PC-3 (cell line): Measurements from ENCODE around the gene EPPIN. TPM values are rescaled to one million over a fixed set of nuclear protein-coding genes. Genes with fewer than 3 reads are reported as not detected.

Experiments used
- ATAC-seq: fragments of 200-7000 bp; cut with Tn5 transposase; 2 replicates; pipeline ENCODE4 v1.9.1; 2020; ENCODE audit warnings: mild to moderate bottlenecking, moderate library complexity
- BruUV-seq: library from RNA; stranded (reverse); fragments of 400-500 nt; replicated peaks from 2 replicates; lab custom pipeline; 2021; lab: Mats Ljungman, UMichigan
- CTCF ChIA-PET: fragments of 300-600 bp; sonication (Branson Sonifier 250); formaldehyde crosslinking; loops from one replicate; lab custom pipeline; 2022; ENCODE audit warnings: antibody characterized with exemption; lab: Charles Lee
- POLR2A ChIA-PET: fragments of 300-600 bp; sonication (Branson Sonifier 250); formaldehyde crosslinking; loops from one replicate; lab custom pipeline; 2022; ENCODE audit warnings: antibody characterized with exemption; ENCODE audit not compliant: unreplicated experiment; lab: Charles Lee
- DNase-seq: peaks from one replicate; pipeline ENCODE4 v3.0.0-alpha.2; 2015
- H2AFZ ChIP-seq: fragments of 300-600 bp; sonication (generic); 2 replicates; pipeline ENCODE4 v1.6.0; 2016; ENCODE audit warnings: antibody characterized with exemption, low read length
- H3F3A ChIP-seq: fragments of 300-600 bp; sonication (generic); one replicate; pipeline ENCODE4 v1.6.0; 2017; ENCODE audit warnings: antibody characterized with exemption, low read length, control low read depth, mild to moderate bottlenecking; ENCODE audit not compliant: unreplicated experiment
- H3K27ac ChIP-seq: fragments of 300-600 bp; sonication (generic); 2 replicates; pipeline ENCODE4 v1.5.1; 2016; ENCODE audit warnings: mild to moderate bottlenecking, low read length
- H3K27me3 ChIP-seq: fragments of 300-600 bp; sonication (generic); 2 replicates; pipeline ENCODE4 v1.6.1; 2016; ENCODE audit warnings: low read length, mixed read lengths
- H3K36me3 ChIP-seq: fragments of 300-600 bp; sonication (generic); 2 replicates; pipeline ENCODE4 v1.6.1; 2016; ENCODE audit warnings: low read depth, mixed run types, low read length, mixed read lengths
- H3K4me1 ChIP-seq: fragments of 300-600 bp; sonication (generic); 2 replicates; pipeline ENCODE4 v1.5.1; 2016; ENCODE audit warnings: low read length; ENCODE audit not compliant: insufficient read depth
- H3K4me2 ChIP-seq: fragments of 300-600 bp; sonication (generic); 2 replicates; pipeline ENCODE4 v1.6.0; 2016; ENCODE audit warnings: low read length
- H3K4me3 ChIP-seq: fragments of 300-600 bp; sonication (generic); 2 replicates; pipeline ENCODE4 v1.5.1; 2016; ENCODE audit warnings: mild to moderate bottlenecking, low read length, mixed read lengths
- H3K79me2 ChIP-seq: fragments of 300-600 bp; sonication (generic); 2 replicates; pipeline ENCODE4 v1.6.1; 2017; ENCODE audit warnings: low read length, mixed read lengths
- H3K9ac ChIP-seq: fragments of 300-600 bp; sonication (generic); 2 replicates; pipeline ENCODE4 v1.6.0; 2016; ENCODE audit warnings: mild to moderate bottlenecking, low read length
- H3K9me2 ChIP-seq: fragments of 300-600 bp; sonication (generic); replicated peaks from 2 replicates; pipeline ENCODE4 v1.6.1; 2016; ENCODE audit warnings: mixed run types, low read length, mixed read lengths
- H3K9me3 ChIP-seq: fragments of 300-600 bp; sonication (generic); 2 replicates; pipeline ENCODE4 v1.6.1; 2016; ENCODE audit warnings: low read length, mixed read lengths
- H4K20me1 ChIP-seq: fragments of 300-600 bp; sonication (generic); 2 replicates; pipeline ENCODE4 v1.6.1; 2016; ENCODE audit warnings: low read length, mixed read lengths
- EZH2 ChIP-seq: fragments of 300-600 bp; sonication (generic); IDR thresholded peaks from one replicate; pipeline ENCODE4 v1.6.1; 2017; ENCODE audit warnings: antibody characterized with exemption, mild to moderate bottlenecking, low read length; ENCODE audit not compliant: unreplicated experiment
- EZH2phosphoT487 ChIP-seq: fragments of 300-600 bp; sonication (generic); IDR thresholded peaks from 2 replicates; pipeline ENCODE4 v1.6.1; 2018; ENCODE audit warnings: mild to moderate bottlenecking, antibody characterized with exemption, low read length, borderline replicate concordance
- intact Hi-C: fragments of 100-400 bp; cut with micrococcal nuclease; formaldehyde crosslinking; loops from 2 replicates; pipeline ENCODE4 v1.9.0; 2023
- total RNA-seq: library from RNA; depleted of rRNA; stranded (reverse); fragments of >200 nt; gene quantifications from 2 replicates; pipeline ENCODE4 v1.2.3, GENCODE V29; 2014
- TF ChIP-seq, protein P1 (sequence below): fragments of 300-600 bp; sonication (generic); conservative IDR thresholded peaks from 2 replicates; pipeline ENCODE4 v1.5.1; 2017; ENCODE audit warnings: antibody characterized with exemption, low read depth, mild to moderate bottlenecking, low read length

Gene EPPIN
- total RNA-seq, 1 experiment from 2014 or later: not detected

DNA sequence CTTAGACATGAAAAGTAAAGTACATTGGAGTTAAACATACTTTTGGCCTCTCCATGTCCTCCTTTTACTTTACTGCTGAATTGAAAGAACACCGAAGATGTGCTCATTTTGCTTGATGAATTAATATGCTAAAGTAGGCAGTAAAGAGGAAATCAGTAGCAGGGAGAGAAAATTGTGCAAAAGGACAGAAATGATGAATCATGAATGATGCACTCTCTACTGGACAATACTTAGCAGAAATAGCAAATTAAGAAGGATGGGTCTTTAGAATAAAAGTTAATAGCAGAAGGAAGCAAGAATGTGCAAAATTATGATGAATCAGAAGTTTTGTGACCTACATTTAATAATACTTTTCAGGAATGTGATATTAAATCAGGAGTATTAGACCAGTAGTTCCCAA lies 23.4 kb downstream of the EPPIN start:
- H3K9me3 ChIP-seq: no peaks in the 10 kb centered on the region
- H3K9ac ChIP-seq: no peak overlapping the region
- intact Hi-C loops: no loop called here
- H3K4me3 ChIP-seq: no peak overlapping the region
- ChIA-PET CTCF (no interaction called here), POLR2A (no interaction called here)
- H4K20me1 ChIP-seq: no peaks in the 10 kb centered on the region
- H3K36me3 ChIP-seq: no peaks in the 10 kb centered on the region
- H3K27me3 ChIP-seq: no peaks in the 10 kb centered on the region
- peak; percentile 60 for ATAC-seq
- H3K4me2 ChIP-seq: peak overlapping the region; percentile 55
- BruUV-seq: no TSS peak
- H3K4me1 ChIP-seq: peaks cover 18% of the 10 kb centered on the region
- no peak overlapping the region for H3K27ac ChIP-seq
- no peak for TF ChIP-seq EZH2phosphoT487
- TF ChIP-seq EZH2: no peak
- TF ChIP-seq, protein P1, sequence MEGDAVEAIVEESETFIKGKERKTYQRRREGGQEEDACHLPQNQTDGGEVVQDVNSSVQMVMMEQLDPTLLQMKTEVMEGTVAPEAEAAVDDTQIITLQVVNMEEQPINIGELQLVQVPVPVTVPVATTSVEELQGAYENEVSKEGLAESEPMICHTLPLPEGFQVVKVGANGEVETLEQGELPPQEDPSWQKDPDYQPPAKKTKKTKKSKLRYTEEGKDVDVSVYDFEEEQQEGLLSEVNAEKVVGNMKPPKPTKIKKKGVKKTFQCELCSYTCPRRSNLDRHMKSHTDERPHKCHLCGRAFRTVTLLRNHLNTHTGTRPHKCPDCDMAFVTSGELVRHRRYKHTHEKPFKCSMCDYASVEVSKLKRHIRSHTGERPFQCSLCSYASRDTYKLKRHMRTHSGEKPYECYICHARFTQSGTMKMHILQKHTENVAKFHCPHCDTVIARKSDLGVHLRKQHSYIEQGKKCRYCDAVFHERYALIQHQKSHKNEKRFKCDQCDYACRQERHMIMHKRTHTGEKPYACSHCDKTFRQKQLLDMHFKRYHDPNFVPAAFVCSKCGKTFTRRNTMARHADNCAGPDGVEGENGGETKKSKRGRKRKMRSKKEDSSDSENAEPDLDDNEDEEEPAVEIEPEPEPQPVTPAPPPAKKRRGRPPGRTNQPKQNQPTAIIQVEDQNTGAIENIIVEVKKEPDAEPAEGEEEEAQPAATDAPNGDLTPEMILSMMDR: no peak
- no peak overlapping the region for H2AFZ ChIP-seq
- H3K79me2 ChIP-seq: no peaks in the 10 kb centered on the region
- peak; percentile 54 for DNase-seq
- no peaks in the 10 kb centered on the region for H3K9me2 ChIP-seq
- no peaks in the 10 kb centered on the region for H3F3A ChIP-seq

DNA sequence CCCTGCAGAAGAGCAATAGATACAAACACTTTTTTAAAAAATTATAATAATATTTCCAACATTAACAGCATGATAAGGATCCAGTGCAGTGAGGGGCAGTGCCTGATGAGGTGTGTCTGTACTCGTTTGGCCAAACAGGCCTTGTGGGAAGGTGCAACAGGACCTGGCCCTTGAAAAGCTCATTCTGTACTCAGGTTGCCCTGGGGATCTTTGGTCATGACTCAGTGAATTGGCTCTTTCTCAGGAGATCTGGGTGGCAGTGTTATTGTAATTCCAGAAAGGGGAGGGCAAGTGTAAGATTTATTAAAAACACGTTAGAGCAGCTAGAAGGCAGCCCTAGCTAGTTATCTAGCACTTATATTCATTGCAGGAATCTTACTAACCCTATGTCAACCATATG lies 28.9 kb downstream of the EPPIN start:
- Histone ChIP-seq H3K4me3 (no peak overlapping the region), H3K4me1 (peaks cover 17% of the 10 kb centered on the region), H2AFZ (no peak overlapping the region), H3K79me2 (no peaks in the 10 kb centered on the region), H3K9ac (no peak overlapping the region), H4K20me1 (no peaks in the 10 kb centered on the region), H3K27me3 (no peaks in the 10 kb centered on the region), H3K27ac (peak overlapping the region; percentile 19; the same call in 1 of the 2 replicates), H3F3A (no peaks in the 10 kb centered on the region), H3K9me2 (no peaks in the 10 kb centered on the region), H3K36me3 (no peaks in the 10 kb centered on the region), H3K9me3 (no peaks in the 10 kb centered on the region), H3K4me2 (peak overlapping the region; percentile 27)
- DNase-seq: peak; percentile 93
- peak; percentile 95 for ATAC-seq
- POLR2A ChIA-PET: interaction anchor here (0.6 kb wide), 1 partner anchor 285 kb away, joined by 3 read pairs; no protein-coding TSS in a partner anchor
- intact Hi-C loops: no loop called here
- BruUV-seq: no TSS peak
- CTCF ChIA-PET: interaction anchor here (0.5 to 0.8 kb wide), 5 partner anchors 17 to 253 kb away, joined by 3 to 5 read pairs (median 3); partner anchors contain the start of gene WFDC10A
- TF ChIP-seq EZH2: no peak
- TF ChIP-seq EZH2phosphoT487: no peak
- TF ChIP-seq, protein P1: no peak

DNA sequence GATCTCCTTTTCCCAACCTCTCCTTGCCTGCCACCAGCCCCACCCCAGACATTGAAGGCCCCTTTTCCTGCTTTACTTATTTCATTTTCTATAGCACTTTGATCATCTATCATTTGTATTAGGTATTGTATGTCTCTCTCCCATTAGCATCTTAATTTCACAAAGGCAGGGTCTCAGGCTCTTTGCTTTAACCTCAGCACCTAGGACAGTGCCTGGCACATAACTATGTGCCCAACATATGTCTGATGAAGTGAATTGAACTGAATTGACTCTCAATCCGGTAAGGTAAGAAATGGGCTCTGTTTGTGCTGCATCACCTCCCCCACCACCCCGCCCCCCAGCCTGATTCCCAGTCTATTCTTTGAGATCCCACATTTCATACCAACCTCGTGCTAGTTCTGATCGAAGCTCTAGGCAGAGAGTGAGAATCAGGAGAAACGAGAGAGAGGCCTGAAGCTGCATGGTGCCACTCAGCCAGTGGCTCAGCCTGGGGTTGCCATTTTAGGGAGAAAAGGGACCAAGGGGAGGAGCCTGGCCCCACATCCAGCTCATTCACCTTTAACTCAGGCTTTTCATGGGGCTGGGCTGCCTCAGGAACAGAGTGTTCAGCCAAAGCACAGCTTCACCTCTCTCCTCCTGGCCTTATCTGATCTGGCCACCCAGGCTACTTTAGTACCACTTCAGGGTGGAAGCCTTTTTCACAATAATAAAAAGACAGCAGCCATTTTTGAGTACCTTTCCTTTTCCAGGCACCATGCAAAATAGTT lies 31.9 kb downstream of the EPPIN start, which contains the start of gene SPINT3:
TSS of gene SPINT3 (minus strand) at position 476 of the 767 bp plus-strand sequence. CDS start at position 462, 14 bp downstream.
- BruUV-seq: no TSS peak
- Histone ChIP-seq H4K20me1 (no peaks in the 10 kb centered on the region), H2AFZ (no peak within 1 kb of the TSS), H3K4me2 (no peak within 1 kb of the TSS), H3K9me2 (no peaks in the 10 kb centered on the region), H3K27ac (no peak within 1 kb of the TSS), H3K4me1 (peaks cover 16% of the 10 kb centered on the region), H3F3A (no peaks in the 10 kb centered on the region), H3K4me3 (no peak within 1 kb of the TSS), H3K9me3 (no peaks in the 10 kb centered on the region), H3K79me2 (no peaks in the 10 kb centered on the region), H3K36me3 (no peaks in the 10 kb centered on the region), H3K27me3 (no peaks in the 10 kb centered on the region), H3K9ac (no peak within 1 kb of the TSS)
- intact Hi-C loops: no loop called here
- TF ChIP-seq EZH2phosphoT487: no peak
- TF ChIP-seq, protein P1: no peak
- no peak for TF ChIP-seq EZH2
- ATAC-seq (no peak), DNase-seq (no peak)
- ChIA-PET POLR2A (no interaction called here), CTCF (no interaction called here)
